HEK293 (cell line): Measurements from ENCODE around the gene PAM.

Experiments used
- GLIS1 ChIP-seq: fragments of 450-650 bp; formaldehyde crosslinking; IDR thresholded peaks from 2 replicates; pipeline ENCODE4 v1.5.1; 2016; ENCODE audit warnings: missing biosample characterization, missing genetic modification characterization
- HOXC10 ChIP-seq: sonication (generic); formaldehyde crosslinking; IDR thresholded peaks from 2 replicates; pipeline ENCODE4 v1.8.1; 2023; ENCODE audit warnings: mild to moderate bottlenecking, missing genetic modification reagents
- HOXD13 ChIP-seq: sonication (generic); formaldehyde crosslinking; IDR thresholded peaks from 2 replicates; pipeline ENCODE4 v1.8.0; 2022; ENCODE audit warnings: missing genetic modification reagents, borderline replicate concordance
- KLF1 ChIP-seq: fragments of 450-650 bp; formaldehyde crosslinking; IDR thresholded peaks from 2 replicates; pipeline ENCODE4 v1.5.1; 2016; ENCODE audit warnings: missing biosample characterization, missing genetic modification characterization
- PRDM1 ChIP-seq: fragments of 450-650 bp; formaldehyde crosslinking; IDR thresholded peaks from 2 replicates; pipeline ENCODE4; 2016; ENCODE audit warnings: missing biosample characterization, missing genetic modification characterization
- PRDM6 ChIP-seq: fragments of 450-650 bp; formaldehyde crosslinking; IDR thresholded peaks from 2 replicates; pipeline ENCODE4 v1.5.1; 2017; ENCODE audit warnings: missing biosample characterization, missing genetic modification characterization
- SP7 ChIP-seq: fragments of 450-650 bp; formaldehyde crosslinking; IDR thresholded peaks from 2 replicates; pipeline ENCODE4 v1.5.1; 2016; ENCODE audit warnings: missing biosample characterization, missing genetic modification characterization
- YY1 ChIP-seq: fragments of 450-650 bp; formaldehyde crosslinking; IDR thresholded peaks from 2 replicates; pipeline ENCODE4 v1.5.1; 2018; ENCODE audit warnings: missing biosample characterization, missing genetic modification characterization
- YY2 ChIP-seq: fragments of 450-650 bp; formaldehyde crosslinking; IDR thresholded peaks from 2 replicates; pipeline ENCODE4 v1.5.1; 2016; ENCODE audit warnings: missing biosample characterization, missing genetic modification characterization
- ZBTB17 ChIP-seq: fragments of 450-650 bp; formaldehyde crosslinking; IDR thresholded peaks from 2 replicates; pipeline ENCODE4 v1.5.1; 2016; ENCODE audit warnings: missing biosample characterization, missing genetic modification characterization
- ZFP69B ChIP-seq: fragments of 450-650 bp; formaldehyde crosslinking; IDR thresholded peaks from 2 replicates; pipeline ENCODE4 v1.5.1; 2016; ENCODE audit warnings: missing biosample characterization, missing genetic modification characterization
- ZNF133 ChIP-seq: fragments of 450-650 bp; formaldehyde crosslinking; IDR thresholded peaks from 2 replicates; pipeline ENCODE4 v1.5.1; 2016; ENCODE audit warnings: missing biosample characterization, missing genetic modification characterization
- ZNF18 ChIP-seq: fragments of 450-650 bp; formaldehyde crosslinking; IDR thresholded peaks from 2 replicates; pipeline ENCODE4 v1.5.1; 2016; ENCODE audit warnings: missing biosample characterization, missing genetic modification characterization
- ZNF274 ChIP-seq, 2 experiments: fragments of 200-500 bp in 1 of 2; fragments of 450-650 bp in 1 of 2; sonication (Bioruptor generic) in 1 of 2; formaldehyde crosslinking in 1 of 2; IDR thresholded peaks; 2 replicates each; pipeline versions ENCODE4 v1.5.1 to v1.6.1; 2014 to 2016; ENCODE audit warnings: borderline replicate concordance in 1 of 2, inconsistent platforms in 1 of 2, low read length in 1 of 2, missing biosample characterization in 1 of 2, missing genetic modification characterization in 1 of 2
- ZNF350 ChIP-seq: fragments of 450-650 bp; formaldehyde crosslinking; IDR thresholded peaks from 2 replicates; pipeline ENCODE4 v1.5.0; 2017; ENCODE audit warnings: missing biosample characterization, mild to moderate bottlenecking, missing genetic modification characterization
- ZNF394 ChIP-seq: fragments of 450-650 bp; formaldehyde crosslinking; IDR thresholded peaks from 2 replicates; pipeline ENCODE4 v1.5.1; 2016; ENCODE audit warnings: missing biosample characterization, missing genetic modification characterization, mild to moderate bottlenecking, moderate library complexity, borderline replicate concordance
- ZNF548 ChIP-seq: fragments of 450-650 bp; formaldehyde crosslinking; IDR thresholded peaks from 2 replicates; pipeline ENCODE4 v1.5.1; 2016; ENCODE audit warnings: missing biosample characterization, missing genetic modification characterization
- ZNF560 ChIP-seq: fragments of 450-650 bp; formaldehyde crosslinking; IDR thresholded peaks from 2 replicates; pipeline ENCODE4 v1.5.1; 2017; ENCODE audit warnings: missing biosample characterization, missing genetic modification characterization, borderline replicate concordance
- ZNF561 ChIP-seq: fragments of 450-650 bp; IDR thresholded peaks from 2 replicates; pipeline ENCODE4 v1.5.1; 2018; ENCODE audit warnings: missing biosample characterization, missing genetic modification characterization, borderline replicate concordance
- ZNF670 ChIP-seq: fragments of 450-650 bp; formaldehyde crosslinking; IDR thresholded peaks from 2 replicates; pipeline ENCODE4 v1.5.1; 2016; ENCODE audit warnings: missing biosample characterization, missing genetic modification characterization, low read depth
- ZNF692 ChIP-seq: fragments of 450-650 bp; formaldehyde crosslinking; IDR thresholded peaks from 2 replicates; pipeline ENCODE4 v1.5.1; 2016; ENCODE audit warnings: missing biosample characterization, missing genetic modification characterization
- ZNF701 ChIP-seq: fragments of 450-650 bp; formaldehyde crosslinking; IDR thresholded peaks from 2 replicates; pipeline ENCODE4 v1.5.1; 2016; ENCODE audit warnings: missing biosample characterization, missing genetic modification characterization
- ZNF707 ChIP-seq: fragments of 450-650 bp; formaldehyde crosslinking; IDR thresholded peaks from 2 replicates; pipeline ENCODE4 v1.5.1; 2016; ENCODE audit warnings: missing biosample characterization, missing genetic modification characterization
- ZNF777 ChIP-seq: fragments of 450-650 bp; formaldehyde crosslinking; IDR thresholded peaks from 2 replicates; pipeline ENCODE4 v1.5.1; 2017; ENCODE audit warnings: missing biosample characterization, missing genetic modification characterization, borderline replicate concordance
- ZNF785 ChIP-seq: fragments of 450-650 bp; formaldehyde crosslinking; IDR thresholded peaks from 2 replicates; pipeline ENCODE4 v1.5.1; 2016; ENCODE audit warnings: missing biosample characterization, missing genetic modification characterization
- TF ChIP-seq, protein P1 (sequence below): fragments of 450-650 bp; formaldehyde crosslinking; IDR thresholded peaks from 2 replicates; pipeline ENCODE4 v1.5.1; 2017; ENCODE audit warnings: missing biosample characterization, missing genetic modification characterization
- TF ChIP-seq, protein P2 (sequence below): fragments of 450-650 bp; formaldehyde crosslinking; IDR thresholded peaks from 2 replicates; pipeline ENCODE4 v1.5.1; 2016; ENCODE audit warnings: missing biosample characterization, missing genetic modification characterization
- TF ChIP-seq, protein P3 (sequence below): IDR thresholded peaks from 2 replicates; pipeline ENCODE4 v1.6.1; 2011; ENCODE audit warnings: mild to moderate bottlenecking, low read depth, low read length, borderline replicate concordance
- TF ChIP-seq, protein P4 (sequence below): fragments of 450-650 bp; formaldehyde crosslinking; IDR thresholded peaks from 2 replicates; pipeline ENCODE4 v1.5.1; 2016; ENCODE audit warnings: missing biosample characterization, missing genetic modification characterization

The PAM gene

DNA sequence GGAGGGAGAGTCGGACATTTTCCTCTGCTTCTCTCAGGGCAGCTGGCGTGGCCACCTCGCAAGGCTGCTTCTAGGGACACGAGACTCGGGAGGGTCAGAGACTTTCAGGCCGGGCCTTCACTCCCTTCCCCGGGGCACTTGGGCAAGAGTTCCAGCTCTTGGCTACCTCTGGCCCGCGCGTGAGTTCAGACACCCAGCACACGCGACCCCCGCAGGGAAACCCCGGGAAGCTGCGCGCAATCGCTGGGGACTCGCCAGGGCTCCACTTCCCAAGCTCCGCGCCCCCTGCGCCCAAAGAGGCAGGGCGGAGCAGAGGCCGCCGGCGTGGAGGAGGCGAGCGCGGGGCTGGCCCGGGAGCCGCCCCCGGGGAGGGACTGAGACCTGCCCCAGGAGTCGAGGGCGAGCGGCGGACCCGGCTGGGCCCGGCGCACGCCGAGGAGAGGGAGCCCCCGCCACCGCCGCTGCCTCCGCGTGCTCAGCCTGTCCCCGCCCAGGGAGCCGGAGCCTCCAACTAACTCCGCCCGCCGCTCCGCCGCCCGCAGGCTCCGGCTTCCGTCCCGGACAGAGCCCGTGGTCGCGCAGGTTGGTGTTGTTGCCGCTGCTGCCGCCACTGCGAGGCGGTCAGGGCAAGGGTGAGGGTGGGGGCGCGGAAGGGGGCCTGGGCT is at the start of gene PAM (continued):
- TF ChIP-seq SP7 (tag by site-specific recombination) (no peak), PRDM6 (tag by site-specific recombination) (no peak), ZNF701 (tag by site-specific recombination) (no peak), ZNF707 (tag by site-specific recombination) (no peak), ZNF561 (tag by site-specific recombination) (peak; percentile 59; the same call in 1 of the 2 replicates), ZNF560 (tag by site-specific recombination) (no peak), ZBTB17 (tag by site-specific recombination) (no peak), ZNF777 (no peak), ZNF670 (tag by site-specific recombination) (no peak), ZNF274 (IDR thresholded peaks at IDR 0.05; ENCODE audit: low read length) (no peak), ZNF274 (tag by site-specific recombination; IDR thresholded peaks at IDR 0.05; ENCODE audit: borderline replicate concordance) (no peak), ZNF394 (tag by site-specific recombination) (peak; percentile 28; the same call in 1 of the 2 replicates), HOXC10 (CRISPR knock-in tag) (no peak), ZNF133 (tag by site-specific recombination) (no peak), KLF1 (tag by site-specific recombination) (no peak; the same call in 1 of the 2 replicates), ZNF18 (peak; percentile 51; the same call in 1 of the 2 replicates), ZNF692 (0 out of 2 replicates have a peak, but pooled peaks have one; percentile 55), YY2 (tag by site-specific recombination) (no peak), ZNF785 (tag by site-specific recombination) (no peak), ZFP69B (tag by site-specific recombination) (peak; percentile 40; the same call in 1 of the 2 replicates), PRDM1 (tag by site-specific recombination) (no peak), GLIS1 (peak; percentile 77), HOXD13 (CRISPR knock-in tag) (no peak), YY1 (tag by site-specific recombination) (0 out of 2 replicates have a peak, but pooled peaks have one; percentile 42), ZNF548 (tag by site-specific recombination) (no peak), ZNF350 (tag by site-specific recombination) (no peak)
- TF ChIP-seq, protein P1, sequence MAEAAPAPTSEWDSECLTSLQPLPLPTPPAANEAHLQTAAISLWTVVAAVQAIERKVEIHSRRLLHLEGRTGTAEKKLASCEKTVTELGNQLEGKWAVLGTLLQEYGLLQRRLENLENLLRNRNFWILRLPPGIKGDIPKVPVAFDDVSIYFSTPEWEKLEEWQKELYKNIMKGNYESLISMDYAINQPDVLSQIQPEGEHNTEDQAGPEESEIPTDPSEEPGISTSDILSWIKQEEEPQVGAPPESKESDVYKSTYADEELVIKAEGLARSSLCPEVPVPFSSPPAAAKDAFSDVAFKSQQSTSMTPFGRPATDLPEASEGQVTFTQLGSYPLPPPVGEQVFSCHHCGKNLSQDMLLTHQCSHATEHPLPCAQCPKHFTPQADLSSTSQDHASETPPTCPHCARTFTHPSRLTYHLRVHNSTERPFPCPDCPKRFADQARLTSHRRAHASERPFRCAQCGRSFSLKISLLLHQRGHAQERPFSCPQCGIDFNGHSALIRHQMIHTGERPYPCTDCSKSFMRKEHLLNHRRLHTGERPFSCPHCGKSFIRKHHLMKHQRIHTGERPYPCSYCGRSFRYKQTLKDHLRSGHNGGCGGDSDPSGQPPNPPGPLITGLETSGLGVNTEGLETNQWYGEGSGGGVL (tag by site-specific recombination) = peak; percentile 61
- TF ChIP-seq, protein P2, sequence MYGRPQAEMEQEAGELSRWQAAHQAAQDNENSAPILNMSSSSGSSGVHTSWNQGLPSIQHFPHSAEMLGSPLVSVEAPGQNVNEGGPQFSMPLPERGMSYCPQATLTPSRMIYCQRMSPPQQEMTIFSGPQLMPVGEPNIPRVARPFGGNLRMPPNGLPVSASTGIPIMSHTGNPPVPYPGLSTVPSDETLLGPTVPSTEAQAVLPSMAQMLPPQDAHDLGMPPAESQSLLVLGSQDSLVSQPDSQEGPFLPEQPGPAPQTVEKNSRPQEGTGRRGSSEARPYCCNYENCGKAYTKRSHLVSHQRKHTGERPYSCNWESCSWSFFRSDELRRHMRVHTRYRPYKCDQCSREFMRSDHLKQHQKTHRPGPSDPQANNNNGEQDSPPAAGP (tag by site-specific recombination) = no peak
- TF ChIP-seq, protein P3, sequence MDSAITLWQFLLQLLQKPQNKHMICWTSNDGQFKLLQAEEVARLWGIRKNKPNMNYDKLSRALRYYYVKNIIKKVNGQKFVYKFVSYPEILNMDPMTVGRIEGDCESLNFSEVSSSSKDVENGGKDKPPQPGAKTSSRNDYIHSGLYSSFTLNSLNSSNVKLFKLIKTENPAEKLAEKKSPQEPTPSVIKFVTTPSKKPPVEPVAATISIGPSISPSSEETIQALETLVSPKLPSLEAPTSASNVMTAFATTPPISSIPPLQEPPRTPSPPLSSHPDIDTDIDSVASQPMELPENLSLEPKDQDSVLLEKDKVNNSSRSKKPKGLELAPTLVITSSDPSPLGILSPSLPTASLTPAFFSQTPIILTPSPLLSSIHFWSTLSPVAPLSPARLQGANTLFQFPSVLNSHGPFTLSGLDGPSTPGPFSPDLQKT = no peak
- TF ChIP-seq, protein P4, sequence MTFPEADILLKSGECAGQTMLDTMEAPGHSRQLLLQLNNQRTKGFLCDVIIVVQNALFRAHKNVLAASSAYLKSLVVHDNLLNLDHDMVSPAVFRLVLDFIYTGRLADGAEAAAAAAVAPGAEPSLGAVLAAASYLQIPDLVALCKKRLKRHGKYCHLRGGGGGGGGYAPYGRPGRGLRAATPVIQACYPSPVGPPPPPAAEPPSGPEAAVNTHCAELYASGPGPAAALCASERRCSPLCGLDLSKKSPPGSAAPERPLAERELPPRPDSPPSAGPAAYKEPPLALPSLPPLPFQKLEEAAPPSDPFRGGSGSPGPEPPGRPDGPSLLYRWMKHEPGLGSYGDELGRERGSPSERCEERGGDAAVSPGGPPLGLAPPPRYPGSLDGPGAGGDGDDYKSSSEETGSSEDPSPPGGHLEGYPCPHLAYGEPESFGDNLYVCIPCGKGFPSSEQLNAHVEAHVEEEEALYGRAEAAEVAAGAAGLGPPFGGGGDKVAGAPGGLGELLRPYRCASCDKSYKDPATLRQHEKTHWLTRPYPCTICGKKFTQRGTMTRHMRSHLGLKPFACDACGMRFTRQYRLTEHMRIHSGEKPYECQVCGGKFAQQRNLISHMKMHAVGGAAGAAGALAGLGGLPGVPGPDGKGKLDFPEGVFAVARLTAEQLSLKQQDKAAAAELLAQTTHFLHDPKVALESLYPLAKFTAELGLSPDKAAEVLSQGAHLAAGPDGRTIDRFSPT (tag by site-specific recombination) = no peak
